ENCODE data around the gene NDUFAF5.
"Not testable (repeated sequence)": the region's sequence is repeated elsewhere in the genome, so short reads cannot be mapped to it uniquely, and the experiment has no call there.

The NDUFAF5 gene

DNA sequence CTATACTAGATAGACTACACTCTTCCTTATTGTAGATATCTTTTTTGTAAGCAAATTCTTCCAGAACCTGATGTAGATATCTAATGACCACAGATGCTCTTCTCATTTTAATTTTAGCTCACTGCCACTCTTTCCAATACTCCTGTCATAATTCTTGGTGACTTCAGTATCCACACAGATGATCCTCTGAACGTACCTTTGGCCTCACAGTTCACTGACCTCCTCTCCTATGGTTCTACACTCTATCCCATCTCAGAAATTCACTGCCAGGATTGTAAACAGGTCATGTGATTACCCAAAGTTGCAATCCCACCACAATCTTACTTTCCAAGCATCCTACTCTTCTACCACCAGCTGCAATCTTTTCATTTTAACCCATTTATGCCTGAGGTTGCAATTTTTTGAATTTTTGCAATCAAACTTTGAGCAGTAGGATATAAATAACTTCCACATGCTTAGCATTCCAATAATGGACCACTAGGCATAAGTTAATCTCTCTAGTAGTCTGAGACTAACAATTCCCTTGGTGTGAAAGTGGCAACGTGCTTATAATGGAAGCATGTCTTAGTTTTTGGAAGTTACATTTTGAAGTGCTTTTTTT is 31.3 kb upstream of the NDUFAF5 start:
- no peak overlapping the region for H3K4me3 ChIP-seq (ENCODE audit: low read depth in 1 of 2, low read length in 2 of 2)
- no peaks in the 10 kb centered on the region for H3K9me3 ChIP-seq (ENCODE audit: control insufficient read depth in 1 of 2, low read length in 2 of 2)
- H3K27me3 ChIP-seq (ENCODE audit: control insufficient read depth in 1 of 2, insufficient read depth in 2 of 2, low read length in 2 of 2), result no peaks in the 10 kb centered on the region
- H3K36me3 ChIP-seq (ENCODE audit: control insufficient read depth in 1 of 2, insufficient read depth in 2 of 2, low read length in 2 of 2), result peaks cover 8 to 13% of the 10 kb centered on the region in 2 donors
- peaks cover 4 to 5% of the 10 kb centered on the region in 2 donors for H3K4me1 ChIP-seq (ENCODE audit: control insufficient read depth in 1 of 2, insufficient read depth in 2 of 2, low read length in 2 of 2)
- H3K9ac ChIP-seq (ENCODE audit: low read depth in 1 of 2, low read length in 2 of 2), result no peak overlapping the region
- no peak overlapping the region for H3K27ac ChIP-seq (ENCODE audit: low read depth, low read length)

DNA sequence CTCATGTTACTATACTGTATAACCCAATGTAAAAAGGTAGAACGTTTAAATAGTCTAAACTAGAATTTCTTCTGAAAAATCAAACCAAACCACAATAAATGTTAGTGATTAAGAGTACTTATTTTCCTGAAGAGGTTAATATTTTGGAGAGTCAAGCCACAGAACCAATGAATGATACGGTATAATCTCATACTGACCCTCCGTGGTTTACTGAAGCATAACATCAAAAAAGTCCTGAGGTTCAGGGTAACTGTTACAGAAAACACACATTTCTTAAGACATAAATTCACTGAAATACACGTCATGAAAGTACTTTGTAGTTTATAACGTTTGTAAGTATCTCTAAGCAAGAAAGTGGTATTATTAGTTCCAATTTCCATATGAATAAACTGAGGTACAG is 29.0 kb upstream of the NDUFAF5 start:
- H3K4me3 ChIP-seq (ENCODE audit: low read depth in 1 of 2, low read length in 2 of 2), result no peak overlapping the region
- no peak overlapping the region for H3K27ac ChIP-seq (ENCODE audit: low read depth, low read length)
- no peaks in the 10 kb centered on the region for H3K27me3 ChIP-seq (ENCODE audit: control insufficient read depth in 1 of 2, insufficient read depth in 2 of 2, low read length in 2 of 2)
- H3K9me3 ChIP-seq (ENCODE audit: control insufficient read depth in 1 of 2, low read length in 2 of 2), result no peaks in the 10 kb centered on the region
- no peak overlapping the region for H3K9ac ChIP-seq (ENCODE audit: low read depth in 1 of 2, low read length in 2 of 2)
- peaks cover 4 to 7% of the 10 kb centered on the region in 2 donors for H3K4me1 ChIP-seq (ENCODE audit: control insufficient read depth in 1 of 2, insufficient read depth in 2 of 2, low read length in 2 of 2)
- peaks cover 8 to 10% of the 10 kb centered on the region in 2 donors for H3K36me3 ChIP-seq (ENCODE audit: control insufficient read depth in 1 of 2, insufficient read depth in 2 of 2, low read length in 2 of 2)

DNA sequence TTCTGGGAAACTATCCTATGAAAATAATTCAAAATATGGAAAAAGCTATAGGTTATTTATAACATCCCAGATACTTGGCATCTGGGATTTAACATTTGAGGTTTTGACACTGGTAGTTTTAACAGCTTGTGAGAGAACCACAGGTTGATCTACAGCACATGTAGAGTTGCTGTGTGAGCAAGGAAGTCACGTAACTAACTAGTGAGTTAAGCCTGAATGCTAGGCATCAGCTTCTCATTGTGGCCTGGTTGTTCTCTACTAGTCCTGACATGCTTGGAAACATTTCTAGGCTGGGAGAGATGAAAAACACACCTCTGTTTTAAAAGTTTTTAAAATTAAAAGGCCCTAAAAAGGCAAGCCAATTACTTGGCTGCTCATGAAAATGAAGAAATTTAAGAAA is 28.3 kb upstream of the NDUFAF5 start:
- no peak overlapping the region for H3K27ac ChIP-seq (ENCODE audit: low read depth, low read length)
- peaks cover 5 to 8% of the 10 kb centered on the region in 2 donors for H3K36me3 ChIP-seq (ENCODE audit: control insufficient read depth in 1 of 2, insufficient read depth in 2 of 2, low read length in 2 of 2)
- no peaks in the 10 kb centered on the region for H3K9me3 ChIP-seq (ENCODE audit: control insufficient read depth in 1 of 2, low read length in 2 of 2)
- H3K27me3 ChIP-seq (ENCODE audit: control insufficient read depth in 1 of 2, insufficient read depth in 2 of 2, low read length in 2 of 2), result no peaks in the 10 kb centered on the region
- no peak overlapping the region for H3K9ac ChIP-seq (ENCODE audit: low read depth in 1 of 2, low read length in 2 of 2)
- peaks cover 4 to 7% of the 10 kb centered on the region in 2 donors for H3K4me1 ChIP-seq (ENCODE audit: control insufficient read depth in 1 of 2, insufficient read depth in 2 of 2, low read length in 2 of 2)
- no peak overlapping the region for H3K4me3 ChIP-seq (ENCODE audit: low read depth in 1 of 2, low read length in 2 of 2)

DNA sequence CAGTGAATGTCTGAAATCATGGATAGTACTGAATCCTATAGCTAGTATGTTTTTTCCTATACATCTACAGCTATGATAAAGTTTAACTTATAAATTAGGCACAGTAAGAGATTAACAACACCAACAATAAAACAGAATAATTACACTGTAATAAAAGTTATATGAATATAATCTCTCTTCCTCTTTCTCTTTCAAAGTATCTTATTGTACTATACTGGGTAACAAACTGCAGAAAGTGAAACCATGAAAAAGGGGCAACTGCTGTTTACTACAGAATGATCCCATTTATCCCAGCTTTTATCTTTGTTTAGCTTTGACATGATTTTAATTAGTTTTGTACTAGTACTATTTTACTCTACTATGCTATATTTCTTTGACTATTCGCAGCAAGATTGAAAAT is 25.9 kb upstream of the NDUFAF5 start:
- no peak overlapping the region for H3K9ac ChIP-seq (ENCODE audit: low read depth in 1 of 2, low read length in 2 of 2)
- no peak overlapping the region for H3K27ac ChIP-seq (ENCODE audit: low read depth, low read length)
- peaks cover 4 to 7% of the 10 kb centered on the region in 2 donors for H3K4me1 ChIP-seq (ENCODE audit: control insufficient read depth in 1 of 2, insufficient read depth in 2 of 2, low read length in 2 of 2)
- H3K36me3 ChIP-seq (ENCODE audit: control insufficient read depth in 1 of 2, insufficient read depth in 2 of 2, low read length in 2 of 2), result peaks cover 5 to 14% of the 10 kb centered on the region in 2 donors
- peak overlapping the region; percentile 10 to 42 for H3K4me3 ChIP-seq (ENCODE audit: low read depth in 1 of 2, low read length in 2 of 2)
- H3K9me3 ChIP-seq (ENCODE audit: control insufficient read depth in 1 of 2, low read length in 2 of 2), result no peaks in the 10 kb centered on the region
- H3K27me3 ChIP-seq (ENCODE audit: control insufficient read depth in 1 of 2, insufficient read depth in 2 of 2, low read length in 2 of 2), result no peaks in the 10 kb centered on the region

DNA sequence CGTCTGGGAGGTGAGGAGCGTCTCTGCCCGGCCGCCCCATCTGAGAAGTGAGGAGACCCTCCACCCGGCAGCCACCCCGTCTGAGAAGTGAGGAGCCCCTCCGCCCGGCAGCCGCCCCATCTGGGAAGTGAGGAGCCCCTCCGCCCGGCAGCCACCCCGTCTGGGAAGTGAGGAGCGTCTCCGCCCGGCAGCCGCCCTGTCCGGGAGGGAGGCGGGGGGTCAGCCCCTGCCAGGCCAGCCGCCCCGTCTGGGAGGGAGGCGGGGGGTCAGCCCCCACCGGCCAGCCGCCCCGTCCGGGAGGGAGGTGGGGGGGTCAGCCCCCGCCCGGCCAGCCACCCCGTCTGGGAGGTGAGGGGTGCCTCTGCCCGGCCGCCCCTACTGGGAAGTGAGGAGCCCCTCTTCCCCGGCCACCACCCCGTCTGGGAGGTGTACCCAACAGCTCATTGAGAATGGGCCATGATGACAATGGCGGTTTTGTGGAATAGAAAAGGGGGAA is 24.3 kb upstream of the NDUFAF5 start:
- not testable (repeated sequence) for H3K9me3 ChIP-seq (ENCODE audit: control insufficient read depth in 1 of 2, low read length in 2 of 2); H3K4me3 ChIP-seq (ENCODE audit: low read depth in 1 of 2, low read length in 2 of 2); H3K27ac ChIP-seq (ENCODE audit: low read depth, low read length); H3K27me3 ChIP-seq (ENCODE audit: control insufficient read depth in 1 of 2, insufficient read depth in 2 of 2, low read length in 2 of 2); H3K9ac ChIP-seq (ENCODE audit: low read depth in 1 of 2, low read length in 2 of 2); H3K4me1 ChIP-seq (ENCODE audit: control insufficient read depth in 1 of 2, insufficient read depth in 2 of 2, low read length in 2 of 2)
- peaks cover 5 to 29% of the 10 kb centered on the region in 2 donors for H3K36me3 ChIP-seq (ENCODE audit: control insufficient read depth in 1 of 2, insufficient read depth in 2 of 2, low read length in 2 of 2)

DNA sequence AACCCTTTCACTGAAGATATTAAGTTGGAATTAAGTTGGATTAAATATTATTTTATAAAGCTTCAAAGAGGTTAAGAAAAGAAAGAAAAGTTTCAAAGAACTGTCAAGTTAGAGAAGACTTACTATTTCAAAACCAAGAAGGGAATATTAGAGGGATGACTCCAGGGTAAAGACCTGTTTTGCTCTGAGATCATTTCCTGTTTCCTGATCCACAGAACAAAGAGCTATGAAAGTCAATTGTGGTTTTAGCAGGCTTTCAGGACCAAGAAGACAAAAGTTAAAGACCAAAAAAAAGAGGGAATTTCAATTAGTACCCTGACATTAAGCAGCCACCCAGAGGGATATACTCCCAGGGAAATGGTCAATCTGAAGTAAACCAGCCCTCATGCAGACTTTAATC is 19.5 kb upstream of the NDUFAF5 start:
- Histone ChIP-seq H3K36me3 (ENCODE audit: control insufficient read depth in 1 of 2, insufficient read depth in 2 of 2, low read length in 2 of 2) (peaks cover 18 to 60% of the 10 kb centered on the region in 2 donors), H3K27me3 (ENCODE audit: control insufficient read depth in 1 of 2, insufficient read depth in 2 of 2, low read length in 2 of 2) (no peaks in the 10 kb centered on the region), H3K4me1 (ENCODE audit: control insufficient read depth in 1 of 2, insufficient read depth in 2 of 2, low read length in 2 of 2) (no peaks in the 10 kb centered on the region), H3K27ac (ENCODE audit: low read depth, low read length) (no peak overlapping the region), H3K9ac (ENCODE audit: low read depth in 1 of 2, low read length in 2 of 2) (no peak overlapping the region), H3K9me3 (ENCODE audit: control insufficient read depth in 1 of 2, low read length in 2 of 2) (no peaks in the 10 kb centered on the region), H3K4me3 (ENCODE audit: low read depth in 1 of 2, low read length in 2 of 2) (no peak overlapping the region)

DNA sequence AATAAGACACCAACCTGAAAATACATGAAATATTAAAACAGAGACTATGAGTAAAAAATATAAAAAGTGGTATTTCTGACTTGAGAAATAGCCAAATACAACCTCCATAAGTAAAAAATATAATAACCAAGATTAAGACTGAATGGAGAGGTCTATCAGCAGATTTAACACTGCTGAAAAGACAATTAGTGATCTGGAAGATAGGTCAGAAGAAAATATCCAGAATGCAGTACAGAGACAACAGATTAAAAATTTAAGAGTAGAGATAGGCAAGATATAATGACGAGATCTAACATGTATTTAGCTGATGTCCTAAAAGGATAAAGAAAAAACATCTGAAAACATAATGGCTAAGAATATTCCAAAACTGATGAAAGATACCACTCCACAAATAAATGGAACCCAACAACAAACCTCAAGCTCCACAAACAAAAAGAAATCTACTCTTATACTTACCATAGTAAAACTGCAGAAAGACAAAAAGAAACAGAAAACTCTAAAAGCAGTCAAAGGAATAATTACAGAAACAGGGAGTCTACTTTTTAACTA is 18.9 kb upstream of the NDUFAF5 start:
- no peaks in the 10 kb centered on the region for H3K4me1 ChIP-seq (ENCODE audit: control insufficient read depth in 1 of 2, insufficient read depth in 2 of 2, low read length in 2 of 2)
- H3K9ac ChIP-seq (ENCODE audit: low read depth in 1 of 2, low read length in 2 of 2), result no peak overlapping the region
- H3K27me3 ChIP-seq (ENCODE audit: control insufficient read depth in 1 of 2, insufficient read depth in 2 of 2, low read length in 2 of 2), result no peaks in the 10 kb centered on the region
- no peaks in the 10 kb centered on the region for H3K9me3 ChIP-seq (ENCODE audit: control insufficient read depth in 1 of 2, low read length in 2 of 2)
- H3K36me3 ChIP-seq (ENCODE audit: control insufficient read depth in 1 of 2, insufficient read depth in 2 of 2, low read length in 2 of 2), result peaks cover 23 to 67% of the 10 kb centered on the region in 2 donors
- H3K4me3 ChIP-seq (ENCODE audit: low read depth in 1 of 2, low read length in 2 of 2), result no peak overlapping the region
- no peak overlapping the region for H3K27ac ChIP-seq (ENCODE audit: low read depth, low read length)

DNA sequence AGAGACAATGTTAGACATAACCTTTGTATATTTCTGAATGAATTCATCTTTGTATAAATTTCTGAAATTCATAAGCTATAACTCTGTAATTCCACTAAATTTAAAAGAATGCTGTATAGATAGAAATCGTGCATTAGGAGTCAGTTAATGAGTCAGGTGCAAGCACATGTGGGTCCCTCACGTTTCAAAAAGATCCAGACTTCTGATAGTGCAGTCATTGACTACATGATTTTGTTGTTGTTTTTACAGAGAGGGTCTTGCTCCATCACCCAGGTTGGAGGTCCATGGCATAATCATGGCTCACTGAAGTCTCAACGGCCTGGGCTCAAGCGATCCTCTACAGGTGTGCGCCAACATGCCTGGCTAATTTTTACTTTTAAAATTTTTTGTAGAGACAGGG is 14.7 kb upstream of the NDUFAF5 start:
- Histone ChIP-seq H3K9ac (ENCODE audit: low read depth in 1 of 2, low read length in 2 of 2) (no peak overlapping the region), H3K4me1 (ENCODE audit: control insufficient read depth in 1 of 2, insufficient read depth in 2 of 2, low read length in 2 of 2) (no peaks in the 10 kb centered on the region), H3K27me3 (ENCODE audit: control insufficient read depth in 1 of 2, insufficient read depth in 2 of 2, low read length in 2 of 2) (no peaks in the 10 kb centered on the region), H3K4me3 (ENCODE audit: low read depth in 1 of 2, low read length in 2 of 2) (no peak overlapping the region), H3K36me3 (ENCODE audit: control insufficient read depth in 1 of 2, insufficient read depth in 2 of 2, low read length in 2 of 2) (peaks cover 26 to 60% of the 10 kb centered on the region in 2 donors), H3K27ac (ENCODE audit: low read depth, low read length) (no peak overlapping the region), H3K9me3 (ENCODE audit: control insufficient read depth in 1 of 2, low read length in 2 of 2) (no peaks in the 10 kb centered on the region)

DNA sequence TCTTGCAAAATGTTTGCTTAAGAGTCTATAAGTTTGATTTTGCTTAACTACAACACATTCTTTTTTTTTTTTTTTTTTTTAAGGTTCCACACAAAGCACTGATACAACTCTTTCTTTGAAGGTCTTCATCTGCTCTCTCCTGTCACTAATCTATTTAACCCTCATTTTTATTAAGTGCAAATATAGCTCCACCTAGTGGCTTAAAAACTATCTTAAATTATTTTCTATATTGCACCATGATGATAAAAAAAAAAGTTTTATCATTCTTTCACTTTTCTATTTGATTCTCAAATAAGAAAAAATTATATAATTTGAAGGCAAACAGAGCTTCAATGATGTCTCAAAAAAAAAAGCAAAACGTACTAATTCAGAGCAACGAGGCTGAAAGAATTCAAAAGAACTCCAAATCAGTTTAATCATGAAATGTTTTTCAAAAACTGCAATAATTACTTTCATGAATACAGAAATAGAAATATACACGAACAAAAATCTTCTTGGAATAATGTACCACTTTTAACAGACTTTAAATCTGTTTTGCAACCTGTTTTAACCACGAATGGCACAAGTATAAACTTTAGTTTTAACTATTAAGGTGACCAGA is 12.9 kb upstream of the NDUFAF5 start:
- Histone ChIP-seq H3K27ac (ENCODE audit: low read depth, low read length) (no peak overlapping the region), H3K36me3 (ENCODE audit: control insufficient read depth in 1 of 2, insufficient read depth in 2 of 2, low read length in 2 of 2) (peaks cover 28 to 59% of the 10 kb centered on the region in 2 donors), H3K4me3 (ENCODE audit: low read depth in 1 of 2, low read length in 2 of 2) (no peak overlapping the region), H3K9me3 (ENCODE audit: control insufficient read depth in 1 of 2, low read length in 2 of 2) (no peaks in the 10 kb centered on the region), H3K4me1 (ENCODE audit: control insufficient read depth in 1 of 2, insufficient read depth in 2 of 2, low read length in 2 of 2) (no peaks in the 10 kb centered on the region), H3K9ac (ENCODE audit: low read depth in 1 of 2, low read length in 2 of 2) (no peak overlapping the region), H3K27me3 (ENCODE audit: control insufficient read depth in 1 of 2, insufficient read depth in 2 of 2, low read length in 2 of 2) (no peaks in the 10 kb centered on the region)

DNA sequence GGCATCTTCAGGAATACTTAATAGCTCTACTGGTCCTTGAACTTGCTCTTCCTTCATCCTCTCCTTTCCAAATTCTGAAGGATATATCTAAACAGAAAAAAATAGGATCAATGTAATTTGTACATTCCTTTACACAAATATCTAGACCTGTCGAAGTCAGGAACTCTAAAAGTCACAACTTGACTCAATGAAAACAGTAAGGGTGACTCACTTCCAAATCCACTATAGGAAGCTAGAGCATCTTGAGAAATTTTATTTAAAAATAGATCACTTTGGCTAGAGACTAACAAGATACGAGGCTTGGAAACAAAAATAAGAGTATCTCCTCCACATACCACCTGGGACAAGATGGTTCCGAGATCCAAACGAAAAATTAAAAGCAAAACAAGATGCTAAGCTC is 12.3 kb upstream of the NDUFAF5 start:
- no peaks in the 10 kb centered on the region for H3K4me1 ChIP-seq (ENCODE audit: control insufficient read depth in 1 of 2, insufficient read depth in 2 of 2, low read length in 2 of 2)
- H3K27ac ChIP-seq (ENCODE audit: low read depth, low read length), result no peak overlapping the region
- no peaks in the 10 kb centered on the region for H3K9me3 ChIP-seq (ENCODE audit: control insufficient read depth in 1 of 2, low read length in 2 of 2)
- no peak overlapping the region for H3K9ac ChIP-seq (ENCODE audit: low read depth in 1 of 2, low read length in 2 of 2)
- H3K36me3 ChIP-seq (ENCODE audit: control insufficient read depth in 1 of 2, insufficient read depth in 2 of 2, low read length in 2 of 2), result peaks cover 26 to 60% of the 10 kb centered on the region in 2 donors
- H3K27me3 ChIP-seq (ENCODE audit: control insufficient read depth in 1 of 2, insufficient read depth in 2 of 2, low read length in 2 of 2), result no peaks in the 10 kb centered on the region
- H3K4me3 ChIP-seq (ENCODE audit: low read depth in 1 of 2, low read length in 2 of 2), result no peak overlapping the region

Data from duodenal mucosa (tissue), 2 donors.